ENCODE results near the gene HOXD13.

HOXD13 gene

DNA sequence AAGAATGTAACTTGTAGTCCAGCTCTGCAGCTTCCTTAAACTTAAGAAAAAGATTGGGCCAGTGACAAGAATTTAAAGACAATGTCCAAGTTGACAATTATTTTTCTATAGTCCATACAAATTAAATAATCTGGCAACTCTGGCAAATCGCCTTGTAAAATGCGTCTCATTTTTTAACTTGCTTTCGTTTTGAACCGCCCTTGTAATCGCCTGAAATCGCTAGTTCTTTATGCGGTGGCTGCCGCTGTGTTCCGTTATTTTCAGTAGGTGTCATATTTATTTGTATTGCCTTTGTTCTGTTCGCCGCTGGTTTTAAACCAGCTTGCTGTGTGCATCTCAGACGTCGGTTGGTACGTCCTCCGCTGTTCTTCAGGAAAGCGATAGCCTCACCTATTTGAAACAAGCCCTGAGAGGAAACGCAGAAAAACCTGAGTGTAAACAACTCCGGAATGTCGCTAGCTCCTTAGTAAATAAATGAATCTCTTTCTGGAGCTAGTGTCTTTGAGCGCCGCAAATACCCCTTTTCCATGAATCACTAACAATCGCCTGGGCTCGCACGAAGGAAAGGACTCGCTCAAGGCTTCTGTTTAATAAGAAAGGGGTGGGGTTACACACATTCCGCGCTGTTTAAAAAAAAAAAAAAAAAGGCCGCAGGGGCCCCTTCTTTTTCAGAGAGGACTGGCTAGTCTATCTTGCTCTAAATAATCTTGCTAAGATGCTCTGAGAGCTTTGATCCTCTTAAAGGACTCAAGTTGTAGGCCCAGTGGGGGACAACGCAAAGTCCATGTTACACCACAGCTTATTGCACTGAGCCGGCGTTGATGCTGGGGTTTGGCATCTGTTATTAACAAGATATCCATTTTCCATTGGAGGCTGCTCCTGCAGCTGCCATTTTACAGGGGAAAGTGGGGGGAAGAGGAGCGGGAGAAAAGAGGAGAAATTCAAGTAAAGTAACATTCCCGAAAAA is 40.0 kb downstream of the HOXD13 start:
- no peaks in the 10 kb centered on the region for H3K79me2 ChIP-seq (ENCODE audit: insufficient read depth, low read length)
- TF ChIP-seq, protein P1, sequence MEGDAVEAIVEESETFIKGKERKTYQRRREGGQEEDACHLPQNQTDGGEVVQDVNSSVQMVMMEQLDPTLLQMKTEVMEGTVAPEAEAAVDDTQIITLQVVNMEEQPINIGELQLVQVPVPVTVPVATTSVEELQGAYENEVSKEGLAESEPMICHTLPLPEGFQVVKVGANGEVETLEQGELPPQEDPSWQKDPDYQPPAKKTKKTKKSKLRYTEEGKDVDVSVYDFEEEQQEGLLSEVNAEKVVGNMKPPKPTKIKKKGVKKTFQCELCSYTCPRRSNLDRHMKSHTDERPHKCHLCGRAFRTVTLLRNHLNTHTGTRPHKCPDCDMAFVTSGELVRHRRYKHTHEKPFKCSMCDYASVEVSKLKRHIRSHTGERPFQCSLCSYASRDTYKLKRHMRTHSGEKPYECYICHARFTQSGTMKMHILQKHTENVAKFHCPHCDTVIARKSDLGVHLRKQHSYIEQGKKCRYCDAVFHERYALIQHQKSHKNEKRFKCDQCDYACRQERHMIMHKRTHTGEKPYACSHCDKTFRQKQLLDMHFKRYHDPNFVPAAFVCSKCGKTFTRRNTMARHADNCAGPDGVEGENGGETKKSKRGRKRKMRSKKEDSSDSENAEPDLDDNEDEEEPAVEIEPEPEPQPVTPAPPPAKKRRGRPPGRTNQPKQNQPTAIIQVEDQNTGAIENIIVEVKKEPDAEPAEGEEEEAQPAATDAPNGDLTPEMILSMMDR (IDR thresholded peaks at IDR 0.05; ENCODE audit: insufficient read depth, low read length, poor library complexity, severe bottlenecking) = no peak
- no peak for TF ChIP-seq EZH2phosphoT487 (conservative IDR thresholded peaks at IDR 0.05; ENCODE audit: low read length)
- H3K9me2 ChIP-seq (replicated peaks; ENCODE audit: insufficient read depth, low read length) = no peaks in the 10 kb centered on the region
- no peaks in the 10 kb centered on the region for H3K27me3 ChIP-seq (ENCODE audit: low read length)
- no peak overlapping the region for H3K4me3 ChIP-seq (ENCODE audit: insufficient read depth, low read length, poor library complexity, severe bottlenecking)
- H3K9ac ChIP-seq (ENCODE audit: low read length) = no peak overlapping the region
- no peaks in the 10 kb centered on the region for H3K9me3 ChIP-seq (ENCODE audit: insufficient read depth, low read length)
- H2AFZ ChIP-seq (ENCODE audit: low read depth, low read length, severe bottlenecking) = no peak overlapping the region
- H3K4me2 ChIP-seq (ENCODE audit: low read depth, low read length, poor library complexity, severe bottlenecking) = no peak overlapping the region
- H3K27ac ChIP-seq (ENCODE audit: low read depth, low read length) = no peak overlapping the region
- no peaks in the 10 kb centered on the region for H3K36me3 ChIP-seq (ENCODE audit: low read length)
- no peaks in the 10 kb centered on the region for H4K20me1 ChIP-seq (ENCODE audit: low read depth, low read length)
- H3F3A ChIP-seq (ENCODE audit: insufficient read depth) = no peaks in the 10 kb centered on the region

DNA sequence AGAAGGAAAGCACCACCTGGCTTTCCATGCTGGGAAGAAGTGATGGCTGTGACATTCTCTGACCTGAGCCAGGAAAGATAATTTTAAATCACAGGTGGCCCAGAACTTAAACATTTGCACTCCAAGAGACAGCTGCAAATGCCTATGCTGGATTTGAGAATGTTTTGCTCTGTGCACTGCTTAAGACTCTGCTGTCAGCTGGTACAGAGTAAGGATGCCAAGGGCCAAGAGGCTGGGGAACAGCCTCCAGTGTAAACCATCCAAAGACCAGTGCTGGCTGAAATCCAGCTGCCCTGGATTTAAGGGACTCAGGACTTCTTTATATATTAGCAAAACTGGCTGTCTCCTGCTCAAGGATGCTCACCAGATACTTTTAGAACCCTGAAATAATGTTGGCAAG is 40.9 kb downstream of the HOXD13 start:
- H3K9me3 ChIP-seq (ENCODE audit: insufficient read depth, low read length) = no peaks in the 10 kb centered on the region
- no peak for TF ChIP-seq EZH2phosphoT487 (conservative IDR thresholded peaks at IDR 0.05; ENCODE audit: low read length)
- TF ChIP-seq, protein P1 (IDR thresholded peaks at IDR 0.05; ENCODE audit: insufficient read depth, low read length, poor library complexity, severe bottlenecking) = no peak
- H3K27ac ChIP-seq (ENCODE audit: low read depth, low read length) = no peak overlapping the region
- no peaks in the 10 kb centered on the region for H3K27me3 ChIP-seq (ENCODE audit: low read length)
- no peak overlapping the region for H3K4me3 ChIP-seq (ENCODE audit: insufficient read depth, low read length, poor library complexity, severe bottlenecking)
- no peaks in the 10 kb centered on the region for H4K20me1 ChIP-seq (ENCODE audit: low read depth, low read length)
- no peaks in the 10 kb centered on the region for H3F3A ChIP-seq (ENCODE audit: insufficient read depth)
- H3K79me2 ChIP-seq (ENCODE audit: insufficient read depth, low read length) = no peaks in the 10 kb centered on the region
- no peaks in the 10 kb centered on the region for H3K36me3 ChIP-seq (ENCODE audit: low read length)
- no peak overlapping the region for H3K4me2 ChIP-seq (ENCODE audit: low read depth, low read length, poor library complexity, severe bottlenecking)
- H3K9ac ChIP-seq (ENCODE audit: low read length) = no peak overlapping the region
- H3K9me2 ChIP-seq (replicated peaks; ENCODE audit: insufficient read depth, low read length) = no peaks in the 10 kb centered on the region
- H2AFZ ChIP-seq (ENCODE audit: low read depth, low read length, severe bottlenecking) = no peak overlapping the region

DNA sequence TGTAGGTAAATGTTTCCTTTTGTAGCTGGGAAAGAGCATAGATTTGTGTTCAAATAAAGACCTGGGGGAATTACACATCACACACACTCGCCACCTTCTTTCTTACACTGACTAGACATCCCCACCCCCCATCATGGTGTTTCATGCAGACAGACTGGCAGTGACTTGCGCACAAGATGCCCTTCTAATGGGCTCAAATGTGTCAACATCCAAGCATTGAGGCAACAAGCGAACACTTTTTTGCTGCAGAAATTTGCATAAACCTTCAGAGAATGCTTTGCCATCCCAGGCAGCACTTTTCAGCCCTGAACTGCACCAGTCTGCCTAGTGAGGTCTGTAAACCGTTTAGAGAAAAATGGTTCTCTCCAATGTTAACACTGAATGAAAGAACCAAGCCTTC is 41.5 kb downstream of the HOXD13 start:
- Histone ChIP-seq H3K27ac (ENCODE audit: low read depth, low read length) (no peak overlapping the region), H3K9ac (ENCODE audit: low read length) (no peak overlapping the region), H3K4me3 (ENCODE audit: insufficient read depth, low read length, poor library complexity, severe bottlenecking) (no peak overlapping the region), H3K79me2 (ENCODE audit: insufficient read depth, low read length) (no peaks in the 10 kb centered on the region), H3F3A (ENCODE audit: insufficient read depth) (no peaks in the 10 kb centered on the region), H4K20me1 (ENCODE audit: low read depth, low read length) (no peaks in the 10 kb centered on the region), H3K27me3 (ENCODE audit: low read length) (no peaks in the 10 kb centered on the region), H3K9me3 (ENCODE audit: insufficient read depth, low read length) (no peaks in the 10 kb centered on the region), H3K9me2 (replicated peaks; ENCODE audit: insufficient read depth, low read length) (no peaks in the 10 kb centered on the region), H2AFZ (ENCODE audit: low read depth, low read length, severe bottlenecking) (no peak overlapping the region), H3K4me2 (ENCODE audit: low read depth, low read length, poor library complexity, severe bottlenecking) (no peak overlapping the region), H3K36me3 (ENCODE audit: low read length) (no peaks in the 10 kb centered on the region)
- TF ChIP-seq, protein P1 (IDR thresholded peaks at IDR 0.05; ENCODE audit: insufficient read depth, low read length, poor library complexity, severe bottlenecking) = no peak
- no peak for TF ChIP-seq EZH2phosphoT487 (conservative IDR thresholded peaks at IDR 0.05; ENCODE audit: low read length)
